HUES6 (cell line): ENCODE data around the gene PPP2R5B.

Source experiments
- H3K27ac ChIP-seq: 2 replicates; pipeline ENCODE4 v1.7.0; 2013; ENCODE audit warnings: low read depth, mild to moderate bottlenecking, low read length, inconsistent platforms
- H3K27me3 ChIP-seq: 2 replicates; pipeline ENCODE4 v1.6.1; 2013; ENCODE audit warnings: low read length; ENCODE audit not compliant: control insufficient read depth, insufficient read depth
- H3K36me3 ChIP-seq: 2 replicates; pipeline ENCODE4 v1.6.1; 2013; ENCODE audit warnings: low read length; ENCODE audit not compliant: control insufficient read depth, insufficient read depth
- H3K4me1 ChIP-seq: 2 replicates; pipeline ENCODE4 v1.6.1; 2013; ENCODE audit warnings: low read length; ENCODE audit not compliant: control insufficient read depth, insufficient read depth
- H3K4me3 ChIP-seq: 2 replicates; pipeline ENCODE4 v1.5.1; 2013; ENCODE audit warnings: low read depth, low read length
- H3K9ac ChIP-seq: one replicate; pipeline ENCODE4 v1.6.1; 2013; ENCODE audit warnings: mild to moderate bottlenecking, low read length
- H3K9me3 ChIP-seq: 2 replicates; pipeline ENCODE4 v1.6.1; 2013; ENCODE audit warnings: low read depth, low read length; ENCODE audit not compliant: control insufficient read depth, insufficient read depth

PPP2R5B gene

GRCh38 chr11:64891215-64891848 lies 33.2 kb upstream of the PPP2R5B start:
- peaks cover 18% of the 10 kb centered on the region for H3K4me1 ChIP-seq

GRCh38 chr11:64891880-64892279 lies 32.6 kb upstream of the PPP2R5B start:
- H3K4me3 ChIP-seq, result no peak overlapping the region
- no peak overlapping the region for H3K27ac ChIP-seq
- no peaks in the 10 kb centered on the region for H3K27me3 ChIP-seq

More at GRCh38 chr11:64891215-64891848, 33.2 kb upstream of the PPP2R5B start:
- Histone ChIP-seq H3K4me3 (no peak overlapping the region), H3K9me3 (no peaks in the 10 kb centered on the region), H3K9ac (no peak overlapping the region), H3K27me3 (no peaks in the 10 kb centered on the region), H3K36me3 (peaks cover 7% of the 10 kb centered on the region), H3K27ac (no peak overlapping the region)

GRCh38 chr11:64892411-64892831 lies 32.1 kb upstream of the PPP2R5B start:
- Histone ChIP-seq H3K27me3 (no peaks in the 10 kb centered on the region), H3K4me1 (peaks cover 15% of the 10 kb centered on the region), H3K9ac (no peak overlapping the region), H3K27ac (no peak overlapping the region), H3K36me3 (peaks cover 17% of the 10 kb centered on the region), H3K4me3 (no peak overlapping the region), H3K9me3 (no peaks in the 10 kb centered on the region)

More at GRCh38 chr11:64891880-64892279, 32.6 kb upstream of the PPP2R5B start:
- H3K36me3 ChIP-seq, result peaks cover 12% of the 10 kb centered on the region
- no peaks in the 10 kb centered on the region for H3K9me3 ChIP-seq
- H3K4me1 ChIP-seq, result peaks cover 18% of the 10 kb centered on the region
- H3K9ac ChIP-seq, result no peak overlapping the region

GRCh38 chr11:64892838-64893193 lies 31.7 kb upstream of the PPP2R5B start:
- Histone ChIP-seq H3K27ac (no peak overlapping the region), H3K9ac (no peak overlapping the region), H3K4me1 (peaks cover 12% of the 10 kb centered on the region), H3K9me3 (no peaks in the 10 kb centered on the region), H3K27me3 (no peaks in the 10 kb centered on the region), H3K36me3 (peaks cover 21% of the 10 kb centered on the region), H3K4me3 (no peak overlapping the region)

- H3K27ac ChIP-seq, result no peak overlapping the region
- no peak overlapping the region for H3K4me3 ChIP-seq
- H3K36me3 ChIP-seq, result peaks cover 27% of the 10 kb centered on the region
- peaks cover 8% of the 10 kb centered on the region; the same call in 1 of the 2 replicates for H3K4me1 ChIP-seq
- no peaks in the 10 kb centered on the region for H3K27me3 ChIP-seq
- no peaks in the 10 kb centered on the region for H3K9me3 ChIP-seq
- H3K9ac ChIP-seq, result no peak overlapping the region
Measured at GRCh38 chr11:64893194-64894069, 31.1 kb upstream of the PPP2R5B start.

- Histone ChIP-seq H3K36me3 (peaks cover 30% of the 10 kb centered on the region), H3K4me1 (peaks cover under 1% of the 10 kb centered on the region; the same call in 1 of the 2 replicates), H3K9me3 (no peaks in the 10 kb centered on the region), H3K27ac (no peak overlapping the region), H3K27me3 (no peaks in the 10 kb centered on the region), H3K4me3 (no peak overlapping the region), H3K9ac (no peak overlapping the region)
Measured at GRCh38 chr11:64894070-64894811, 30.2 kb upstream of the PPP2R5B start.

- no peak overlapping the region for H3K9ac ChIP-seq
- peaks cover 30% of the 10 kb centered on the region for H3K36me3 ChIP-seq
- no peak overlapping the region for H3K4me3 ChIP-seq
- no peak overlapping the region for H3K27ac ChIP-seq
- no peaks in the 10 kb centered on the region for H3K4me1 ChIP-seq
- no peaks in the 10 kb centered on the region for H3K27me3 ChIP-seq
- H3K9me3 ChIP-seq, result no peaks in the 10 kb centered on the region
Measured at GRCh38 chr11:64894812-64895452, 29.6 kb upstream of the PPP2R5B start.

- Histone ChIP-seq H3K9me3 (no peaks in the 10 kb centered on the region), H3K9ac (no peak overlapping the region), H3K4me3 (no peak overlapping the region), H3K36me3 (peaks cover 41% of the 10 kb centered on the region), H3K27ac (no peak overlapping the region), H3K27me3 (no peaks in the 10 kb centered on the region), H3K4me1 (no peaks in the 10 kb centered on the region)
Measured at GRCh38 chr11:64896448-64897022, 28.0 kb upstream of the PPP2R5B start.

GRCh38 chr11:64897381-64898075 lies 27.0 kb upstream of the PPP2R5B start:
- Histone ChIP-seq H3K27me3 (no peaks in the 10 kb centered on the region), H3K27ac (no peak overlapping the region), H3K9ac (no peak overlapping the region), H3K9me3 (no peaks in the 10 kb centered on the region), H3K36me3 (peaks cover 48% of the 10 kb centered on the region), H3K4me1 (no peaks in the 10 kb centered on the region), H3K4me3 (no peak overlapping the region)

- no peaks in the 10 kb centered on the region for H3K9me3 ChIP-seq
- no peak overlapping the region for H3K4me3 ChIP-seq
- no peak overlapping the region for H3K27ac ChIP-seq
- no peaks in the 10 kb centered on the region for H3K4me1 ChIP-seq
- H3K36me3 ChIP-seq, result peaks cover 53% of the 10 kb centered on the region
- H3K27me3 ChIP-seq, result no peaks in the 10 kb centered on the region
- H3K9ac ChIP-seq, result no peak overlapping the region
Measured at GRCh38 chr11:64898076-64898445, 26.4 kb upstream of the PPP2R5B start.
